ENCODE measurements around the gene LARGE1. TPM values are rescaled to one million over a fixed set of nuclear protein-coding genes. Genes with fewer than 3 reads are reported as not detected.

The LARGE1 gene
- total RNA-seq, 1 donor from 2014 or later, result 81.2 TPM

GRCh38 chr22:33599596-33599995, 320.7 kb downstream of the LARGE1 start:
- H3K27me3 Mint-ChIP-seq (ENCODE audit: unreplicated experiment), result peaks cover 3% of the 10 kb centered on the region
- H3K4me1 Mint-ChIP-seq (ENCODE audit: low read depth, unreplicated experiment), result no peaks in the 10 kb centered on the region
- H3K4me3 Mint-ChIP-seq (ENCODE audit: unreplicated experiment), result no peak overlapping the region
- no peak for DNase-seq
- no peak overlapping the region for H3K27ac Mint-ChIP-seq (ENCODE audit: unreplicated experiment)
- peaks cover 5% of the 10 kb centered on the region for H3K9me3 Mint-ChIP-seq (ENCODE audit: unreplicated experiment)
- H3K36me3 Mint-ChIP-seq (ENCODE audit: unreplicated experiment), result peaks cover 4% of the 10 kb centered on the region
- TF ChIP-seq CTCF (IDR thresholded peaks at IDR 0.05; ENCODE audit: partially characterized antibody, unreplicated experiment), result no peak

- no peak overlapping the region for H3K27ac Mint-ChIP-seq (ENCODE audit: unreplicated experiment)
Measured at GRCh38 chr22:33598821-33599220, 321.5 kb downstream of the LARGE1 start.

DNA sequence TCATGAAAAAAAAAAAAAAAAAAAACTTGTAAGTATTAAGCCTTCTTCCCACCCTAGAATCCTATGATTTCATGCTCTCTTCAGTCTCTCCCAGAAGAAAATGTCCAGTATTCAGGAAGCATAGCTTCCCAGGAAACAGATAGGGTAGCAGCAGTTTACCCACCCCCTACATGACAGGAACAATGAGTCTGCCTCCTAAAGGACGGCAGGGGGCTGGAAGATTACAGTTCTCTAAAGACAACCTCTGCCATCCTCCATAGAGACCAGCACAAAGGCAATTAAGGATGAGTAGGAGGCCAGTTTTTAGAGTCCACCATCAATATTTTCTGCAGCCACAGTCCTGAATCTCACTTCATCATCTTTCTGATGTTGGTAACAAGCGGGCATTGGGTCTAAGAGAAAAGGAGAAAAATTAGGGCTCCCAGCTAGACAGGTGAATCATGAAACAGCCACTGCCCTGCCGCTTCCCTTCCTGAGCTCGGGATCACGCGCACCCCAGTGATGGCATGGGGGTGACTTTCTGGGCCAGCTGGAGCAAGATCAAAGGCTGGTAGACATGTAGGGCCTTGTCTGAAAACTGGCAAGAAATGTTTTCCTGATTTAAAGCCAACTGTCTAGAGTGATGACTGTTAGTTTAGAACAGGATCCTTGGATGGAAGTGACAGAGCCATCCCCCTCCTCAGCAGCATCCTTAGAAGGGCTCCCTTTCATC, 322.8 kb downstream of the LARGE1 start:
- Mint-ChIP-seq H3K27me3 (ENCODE audit: unreplicated experiment) (peaks cover 3% of the 10 kb centered on the region), H3K36me3 (ENCODE audit: unreplicated experiment) (peaks cover 4% of the 10 kb centered on the region), H3K4me1 (ENCODE audit: low read depth, unreplicated experiment) (no peaks in the 10 kb centered on the region), H3K4me3 (ENCODE audit: unreplicated experiment) (no peak overlapping the region), H3K9me3 (ENCODE audit: unreplicated experiment) (peaks cover 5% of the 10 kb centered on the region), H3K27ac (ENCODE audit: unreplicated experiment) (no peak overlapping the region)
- no peak for TF ChIP-seq CTCF (IDR thresholded peaks at IDR 0.05; ENCODE audit: partially characterized antibody, unreplicated experiment)
- DNase-seq, result no peak

More at GRCh38 chr22:33598821-33599220, 321.5 kb downstream of the LARGE1 start:
- TF ChIP-seq CTCF (IDR thresholded peaks at IDR 0.05; ENCODE audit: partially characterized antibody, unreplicated experiment), result no peak
- H3K9me3 Mint-ChIP-seq (ENCODE audit: unreplicated experiment), result peaks cover 5% of the 10 kb centered on the region
- no peak overlapping the region for H3K4me3 Mint-ChIP-seq (ENCODE audit: unreplicated experiment)
- peaks cover 3% of the 10 kb centered on the region for H3K27me3 Mint-ChIP-seq (ENCODE audit: unreplicated experiment)
- peaks cover 4% of the 10 kb centered on the region for H3K36me3 Mint-ChIP-seq (ENCODE audit: unreplicated experiment)
- DNase-seq, result no peak
- no peaks in the 10 kb centered on the region for H3K4me1 Mint-ChIP-seq (ENCODE audit: low read depth, unreplicated experiment)

DNA sequence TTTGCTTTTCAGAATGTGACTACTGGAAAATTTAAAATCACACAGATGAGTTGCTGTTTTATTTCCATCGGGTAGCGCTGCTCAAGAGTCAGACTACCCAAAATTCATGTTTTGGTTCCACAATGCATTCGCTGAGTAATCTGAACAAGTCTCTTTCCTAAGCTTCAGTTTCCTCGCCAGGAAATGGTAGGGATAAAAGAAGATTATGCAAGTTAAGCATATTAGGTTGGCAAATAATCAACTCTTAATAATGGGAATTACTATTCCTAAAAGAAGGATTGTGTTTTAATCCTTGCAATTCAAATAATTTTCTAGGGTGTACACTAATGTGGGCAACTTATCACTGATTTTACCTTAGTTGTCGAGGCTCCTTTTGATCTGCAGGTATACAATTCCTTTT, 326.5 kb downstream of the LARGE1 start:
- TF ChIP-seq CTCF (IDR thresholded peaks at IDR 0.05; ENCODE audit: partially characterized antibody, unreplicated experiment), result no peak
- Mint-ChIP-seq H3K4me3 (ENCODE audit: unreplicated experiment) (no peak overlapping the region), H3K9me3 (ENCODE audit: unreplicated experiment) (peaks cover 2% of the 10 kb centered on the region), H3K36me3 (ENCODE audit: unreplicated experiment) (no peaks in the 10 kb centered on the region), H3K27ac (ENCODE audit: unreplicated experiment) (no peak overlapping the region), H3K4me1 (ENCODE audit: low read depth, unreplicated experiment) (no peaks in the 10 kb centered on the region), H3K27me3 (ENCODE audit: unreplicated experiment) (peaks cover 3% of the 10 kb centered on the region)
- no peak for DNase-seq

DNA sequence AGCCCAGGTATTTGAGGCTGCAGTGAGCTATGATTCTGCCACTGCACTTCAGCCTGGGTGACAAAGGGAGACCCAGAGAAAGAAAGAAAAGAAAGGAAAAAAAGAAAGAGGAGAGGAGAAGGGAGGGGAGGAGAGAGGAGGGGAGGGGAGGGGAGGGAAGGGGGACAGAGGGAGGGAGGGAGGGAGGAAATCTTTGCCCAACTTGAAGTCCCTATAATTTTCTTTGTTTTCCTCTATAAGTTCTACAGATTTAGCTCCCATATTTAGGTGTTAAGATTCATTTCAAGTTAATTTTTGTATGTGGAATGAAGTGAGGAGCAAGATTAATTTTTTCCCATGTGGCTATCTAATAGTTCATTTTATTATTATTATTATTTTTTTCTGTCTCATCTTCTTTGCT, 328.3 kb downstream of the LARGE1 start:
- no peak for DNase-seq
- Mint-ChIP-seq H3K9me3 (ENCODE audit: unreplicated experiment) (peaks cover 2% of the 10 kb centered on the region), H3K27ac (ENCODE audit: unreplicated experiment) (no peak overlapping the region)

More for the DNA sequence above, 328.3 kb downstream of the LARGE1 start:
- H3K4me3 Mint-ChIP-seq (ENCODE audit: unreplicated experiment), result no peak overlapping the region
- H3K27me3 Mint-ChIP-seq (ENCODE audit: unreplicated experiment), result no peaks in the 10 kb centered on the region
- TF ChIP-seq CTCF (IDR thresholded peaks at IDR 0.05; ENCODE audit: partially characterized antibody, unreplicated experiment), result no peak
- H3K36me3 Mint-ChIP-seq (ENCODE audit: unreplicated experiment), result no peaks in the 10 kb centered on the region
- H3K4me1 Mint-ChIP-seq (ENCODE audit: low read depth, unreplicated experiment), result no peaks in the 10 kb centered on the region

All from glutamatergic neuron (in vitro differentiated cells).